Measurements from ENCODE around the gene EXPH5.

DNA sequence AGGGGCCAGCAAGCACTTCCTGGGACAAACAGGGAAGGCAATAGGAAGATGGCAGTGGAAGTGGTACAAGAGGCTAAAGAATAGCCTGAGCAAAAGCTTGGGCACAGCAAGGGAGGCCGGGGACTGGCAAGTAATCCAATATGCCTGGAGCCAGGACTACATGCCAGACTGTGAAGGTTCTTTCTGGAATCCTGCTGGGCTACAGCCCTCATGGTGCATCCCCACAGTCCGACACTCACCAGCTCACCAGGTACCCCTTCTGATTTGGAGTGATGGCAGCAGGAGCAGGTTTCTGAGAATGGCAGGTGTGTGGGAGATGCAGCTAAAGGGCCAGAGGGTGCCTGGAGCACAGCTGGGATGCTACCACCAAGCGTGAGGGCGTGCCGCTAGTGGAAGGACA lies 63.1 kb downstream of the EXPH5 start:
- no peak for TF ChIP-seq CTCF (IDR thresholded peaks at IDR 0.05)
- TF ChIP-seq POLR2AphosphoS5 (IDR thresholded peaks at IDR 0.05) = no peak
- TF ChIP-seq POLR2A (IDR thresholded peaks at IDR 0.05) = no peak

All from sigmoid colon (tissue), 4 donors.